Tibial artery (tissue), 4 donors: Measurements from ENCODE around the gene CCDC171.
A peak's percentile ranks its signal among the peaks of the same experiment; 100 is the strongest.

Experiments
- DNase-seq, 2 donors: peaks; one replicate each; pipeline ENCODE4 v3.0.0-alpha.2; 2019
- H3K27ac ChIP-seq, 2 donors: fragments of 200-600 bp; sonication (generic) in 1 of 2; 1 replicate in 1 of 2; 2 replicates in 1 of 2; pipeline ENCODE4 v1.5.1; 2018 to 2019; ENCODE audit warnings: mild to moderate bottlenecking in 1 of 2
- H3K27me3 ChIP-seq, 2 donors: fragments of 200-600 bp; sonication (generic) in 1 of 2; one replicate each; pipeline versions ENCODE4 v1.5.1 to v1.6.0; 2016 to 2019
- H3K36me3 ChIP-seq, 3 donors: fragments of 200-600 bp; sonication (generic) in 2 of 3; one replicate each; pipeline ENCODE4 v1.5.1; 2016 to 2019; ENCODE audit warnings: mild to moderate bottlenecking in 2 of 3
- H3K4me1 ChIP-seq, 4 donors: fragments of 200-600 bp; sonication (generic) in 2 of 4; 1 replicate in 3 of 4; 2 replicates in 1 of 4; pipeline ENCODE4 v1.5.1; 2016 to 2019
- H3K4me3 ChIP-seq, 2 donors: fragments of 200-600 bp; sonication (generic) in 1 of 2; 1 replicate in 1 of 2; 2 replicates in 1 of 2; pipeline ENCODE4 v1.5.1; 2018 to 2019; ENCODE audit warnings: mild to moderate bottlenecking in 2 of 2
- H3K9me3 ChIP-seq, 3 donors: fragments of 200-600 bp; sonication (generic) in 1 of 3; one replicate each; pipeline ENCODE4 v1.5.1; 2016 to 2019
- CTCF ChIP-seq, 2 experiments: fragments of 200-600 bp in 1 of 2; fragments of 450-650 bp in 1 of 2; IDR thresholded peaks; one replicate each; pipeline ENCODE4 v1.5.1; 2017 to 2019; ENCODE audit warnings: antibody characterized with exemption in 2 of 2, mild to moderate bottlenecking in 1 of 2, moderate library complexity in 1 of 2
- intact Hi-C: fragments of 100-400 bp; cut with DNase I; formaldehyde crosslinking; loops from one replicate; pipeline ENCODE4 v1.15.0; 2023; ENCODE audit warnings: low total_unique reads

CCDC171 gene

GRCh38 chr9:15542624-15543023, 10.2 kb upstream of the CCDC171 start:
- TF ChIP-seq CTCF (IDR thresholded peaks at IDR 0.05): no peak
- Histone ChIP-seq H3K4me3 (no peak overlapping the region), H3K27me3 (peaks cover 0 to 3% of the 10 kb centered on the region in 2 donors), H3K36me3 (no peaks in the 10 kb centered on the region), H3K27ac (no peak overlapping the region), H3K4me1 (no peaks in the 10 kb centered on the region), H3K9me3 (no peaks in the 10 kb centered on the region)
- intact Hi-C loops: no loop called here
- DNase-seq: no peak

- Histone ChIP-seq H3K9me3 (no peaks in the 10 kb centered on the region), H3K36me3 (no peaks in the 10 kb centered on the region), H3K4me1 (no peaks in the 10 kb centered on the region), H3K27ac (no peak overlapping the region), H3K4me3 (no peak overlapping the region), H3K27me3 (peaks cover 0 to 3% of the 10 kb centered on the region in 2 donors)
- intact Hi-C loops: no loop called here
- DNase-seq: no peak
- TF ChIP-seq CTCF (IDR thresholded peaks at IDR 0.05): no peak
Measured at GRCh38 chr9:15543047-15543813, 9.6 kb upstream of the CCDC171 start.

GRCh38 chr9:15549611-15550010, 3.2 kb upstream of the CCDC171 start:
- intact Hi-C loops: no loop called here
- TF ChIP-seq CTCF (IDR thresholded peaks at IDR 0.05): no peak

GRCh38 chr9:15553528-15553898, 670 bp downstream of the CCDC171 start:
- Histone ChIP-seq H3K27ac (peak overlapping the region; percentile 83 to 86), H3K4me3 (peak overlapping the region; percentile 71 to 95), H3K27me3 (no peaks in the 10 kb centered on the region), H3K4me1 (peaks cover 0 to 11% (median 2%) of the 10 kb centered on the region in 4 donors), H3K36me3 (no peaks in the 10 kb centered on the region), H3K9me3 (no peaks in the 10 kb centered on the region)
- intact Hi-C loops: no loop called here
- no peak for TF ChIP-seq CTCF (IDR thresholded peaks at IDR 0.05)
- DNase-seq: no peak

More at GRCh38 chr9:15549611-15550010, 3.2 kb upstream of the CCDC171 start:
- Histone ChIP-seq H3K9me3 (no peaks in the 10 kb centered on the region), H3K27ac (no peak overlapping the region), H3K27me3 (no peaks in the 10 kb centered on the region), H3K4me1 (peaks cover 0 to 11% (median 2%) of the 10 kb centered on the region in 4 donors), H3K4me3 (no peak overlapping the region), H3K36me3 (no peaks in the 10 kb centered on the region)
- DNase-seq: no peak

GRCh38 chr9:15570769-15571168, 17.9 kb downstream of the CCDC171 start:
- Histone ChIP-seq H3K27ac (no peak overlapping the region), H3K4me3 (no peak overlapping the region), H3K36me3 (no peaks in the 10 kb centered on the region), H3K27me3 (no peaks in the 10 kb centered on the region), H3K9me3 (no peaks in the 10 kb centered on the region), H3K4me1 (no peaks in the 10 kb centered on the region)
- intact Hi-C loops: no loop called here
- TF ChIP-seq CTCF (IDR thresholded peaks at IDR 0.05): no peak
- no peak for DNase-seq
